Epithelial cell of prostate (primary cell): ENCODE results near the gene NEGR1.
"Not testable (repeated sequence)": the region's sequence is repeated elsewhere in the genome, so short reads cannot be mapped to it uniquely, and the experiment has no call there.

Experiments used
- DNase-seq: peaks from one replicate; pipeline ENCODE4 v3.0.0-alpha.2; 2011; ENCODE audit warnings: low read depth, low spot score
- H3K27ac ChIP-seq: fragments of 450-650 bp; 2 replicates; pipeline ENCODE4 v1.5.1; 2017; ENCODE audit warnings: mild to moderate bottlenecking

NEGR1 gene

DNA sequence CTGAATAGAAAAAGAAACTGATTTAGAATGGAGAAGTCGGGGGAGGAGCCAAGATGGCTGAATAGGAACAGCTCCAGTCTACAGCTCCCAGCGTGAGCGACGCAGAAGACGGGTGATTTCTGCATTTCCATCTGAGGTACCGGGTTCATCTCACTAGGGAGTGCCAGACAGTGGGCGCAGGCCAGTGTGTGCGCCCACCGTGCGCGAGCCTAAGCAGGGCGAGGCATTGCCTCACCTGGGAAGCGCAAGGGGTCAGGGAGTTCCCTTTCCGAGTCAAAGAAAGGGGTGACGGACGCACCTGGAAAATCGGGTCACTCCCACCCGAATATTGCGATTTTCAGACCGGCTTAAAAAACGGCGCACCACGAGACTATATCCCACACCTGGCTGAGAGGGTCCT, 394.2 kb downstream of the NEGR1 start:
- DNase-seq, H3K27ac ChIP-seq: not testable (repeated sequence)

DNA sequence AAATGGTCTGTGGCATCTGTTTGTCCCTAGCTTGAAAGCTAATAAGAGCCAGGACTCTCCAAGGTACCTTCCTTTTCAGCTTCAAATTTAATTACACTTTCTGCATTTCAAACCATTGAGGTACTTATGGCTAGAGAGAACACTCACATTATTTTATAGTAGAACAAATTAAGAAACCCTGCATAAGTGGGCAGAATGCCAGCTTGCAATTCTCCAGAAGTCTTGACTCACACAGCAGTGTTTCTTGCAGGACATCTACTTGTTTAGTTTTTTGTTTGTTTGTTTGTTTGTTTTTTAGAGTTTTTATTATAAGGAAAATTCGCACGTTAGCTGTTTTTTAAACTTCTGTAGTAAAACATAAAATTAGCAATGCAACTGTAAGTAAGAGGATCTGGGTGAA, 397.2 kb downstream of the NEGR1 start:
- no peak for DNase-seq

GRCh38 chr1:71882637-71883036, 399.7 kb downstream of the NEGR1 start:
- no peak overlapping the region for H3K27ac ChIP-seq
- DNase-seq: no peak

More for the DNA sequence above, 397.2 kb downstream of the NEGR1 start:
- no peak overlapping the region for H3K27ac ChIP-seq

DNA sequence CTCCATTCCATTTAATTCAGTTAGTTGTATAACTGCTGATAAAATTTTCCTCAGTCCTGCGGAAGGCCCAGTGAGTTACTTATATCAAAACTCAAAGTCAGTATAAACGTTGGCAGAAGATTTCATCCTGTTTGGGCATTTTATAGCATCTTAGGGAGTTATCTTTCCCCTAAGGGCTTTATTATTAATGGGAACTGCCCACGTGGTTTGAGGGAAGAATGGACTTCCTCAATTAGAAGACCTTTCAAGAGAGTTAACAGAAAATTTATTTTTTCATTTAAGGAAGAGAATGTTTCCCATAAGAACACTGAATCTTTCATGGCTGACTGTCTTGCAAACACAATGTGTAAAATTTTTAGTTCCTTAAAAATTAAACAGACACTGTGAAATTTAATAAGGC, 400.1 kb downstream of the NEGR1 start:
- H3K27ac ChIP-seq: no peak overlapping the region
- DNase-seq: no peak

GRCh38 chr1:71881611-71882010, 400.7 kb downstream of the NEGR1 start:
- H3K27ac ChIP-seq: no peak overlapping the region
- no peak for DNase-seq

- DNase-seq: no peak
These were observed 413.0 kb downstream of the NEGR1 start for GRCh38 chr1:71869326-71869725.

GRCh38 chr1:71862756-71863155, 419.6 kb downstream of the NEGR1 start:
- no peak overlapping the region for H3K27ac ChIP-seq
- no peak for DNase-seq

More at GRCh38 chr1:71869326-71869725, 413.0 kb downstream of the NEGR1 start:
- H3K27ac ChIP-seq: no peak overlapping the region

DNA sequence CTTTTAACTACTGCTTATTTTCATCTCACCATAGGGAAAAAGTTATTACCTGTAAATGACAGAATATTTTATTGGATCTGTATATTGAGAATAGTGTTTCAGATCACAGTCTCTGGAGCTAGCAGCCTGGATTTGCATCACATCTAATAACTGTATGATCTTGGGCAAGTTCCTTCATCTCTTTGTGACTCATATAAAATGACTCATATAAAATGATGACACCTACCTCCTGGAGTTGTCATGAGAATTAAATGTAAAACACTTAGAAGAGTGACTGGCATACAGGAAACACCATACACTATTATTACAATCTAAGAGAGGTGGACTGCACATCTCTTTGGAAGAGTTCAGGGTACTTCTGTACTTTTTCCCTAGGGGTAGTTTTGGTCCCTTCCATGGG, 421.3 kb downstream of the NEGR1 start:
- peak; percentile 22 for DNase-seq
- no peak overlapping the region for H3K27ac ChIP-seq

- H3K27ac ChIP-seq: no peak overlapping the region
- no peak for DNase-seq
These were observed 422.5 kb downstream of the NEGR1 start for GRCh38 chr1:71859806-71860205.

GRCh38 chr1:71857862-71858261, 424.5 kb downstream of the NEGR1 start:
- no peak for DNase-seq
- no peak overlapping the region for H3K27ac ChIP-seq

GRCh38 chr1:71853360-71853759, 429.0 kb downstream of the NEGR1 start:
- DNase-seq: no peak
- no peak overlapping the region for H3K27ac ChIP-seq

GRCh38 chr1:71850936-71851335, 431.4 kb downstream of the NEGR1 start:
- H3K27ac ChIP-seq: no peak overlapping the region
- no peak for DNase-seq

DNA sequence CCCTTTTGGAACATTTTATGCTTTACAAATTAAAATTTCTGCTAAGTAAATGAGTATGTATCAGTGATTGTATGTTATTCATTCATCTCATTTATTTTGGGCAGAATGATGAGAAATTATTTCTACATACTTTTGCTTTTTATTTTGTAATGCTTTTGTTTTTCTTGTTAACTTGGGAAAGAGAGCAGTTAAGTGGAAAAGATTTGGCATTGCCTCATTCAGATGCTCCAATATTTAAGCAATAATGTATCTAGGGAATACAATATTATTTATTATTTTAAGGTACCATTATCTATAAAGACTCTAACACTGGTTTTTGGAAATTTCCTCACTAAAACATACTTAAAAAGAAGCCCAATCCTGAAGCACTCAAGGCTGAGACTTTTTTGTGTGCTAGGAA, 431.8 kb downstream of the NEGR1 start:
- H3K27ac ChIP-seq: no peak overlapping the region
- DNase-seq: no peak

- H3K27ac ChIP-seq: no peak overlapping the region
- DNase-seq: no peak
These were observed 439.3 kb downstream of the NEGR1 start for GRCh38 chr1:71843012-71843411.

DNA sequence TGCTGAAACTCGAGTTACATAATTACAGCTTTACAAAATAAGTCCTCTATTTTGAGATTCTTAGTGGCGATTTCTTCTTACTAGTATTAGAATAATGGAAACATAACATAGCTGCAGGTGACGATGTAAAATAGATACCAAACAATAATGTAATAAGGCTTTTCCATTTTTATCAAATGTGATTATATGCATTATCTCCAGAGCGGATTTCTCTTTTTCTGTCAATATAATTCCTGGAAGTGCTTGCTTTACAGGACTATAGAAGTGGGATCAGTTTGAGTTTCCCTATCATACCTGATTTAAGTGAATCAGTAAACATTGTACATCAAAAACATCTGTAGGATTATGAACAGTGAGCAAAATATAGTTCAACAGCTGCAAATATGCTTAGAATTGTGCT, 442.5 kb downstream of the NEGR1 start:
- H3K27ac ChIP-seq: no peak overlapping the region
- DNase-seq: no peak

DNA sequence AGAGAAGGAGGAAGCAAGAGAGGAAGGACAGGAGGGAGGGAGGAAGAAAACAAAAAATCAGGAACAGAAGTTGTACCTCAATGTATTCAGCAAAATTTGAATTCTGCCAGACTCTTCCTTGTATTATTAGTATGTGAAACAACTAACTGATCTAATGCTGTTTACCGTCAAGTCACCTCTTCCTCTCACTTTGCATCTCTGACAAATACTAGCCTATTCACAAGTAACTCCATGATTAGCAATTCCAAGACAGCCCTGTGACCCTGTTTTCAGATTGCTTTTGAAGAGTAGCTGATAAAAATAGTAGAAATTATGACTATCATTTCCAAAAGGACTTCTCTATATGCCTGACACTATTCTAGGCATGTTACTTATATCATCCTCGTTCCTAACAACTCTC, 445.4 kb downstream of the NEGR1 start:
- no peak for DNase-seq
- H3K27ac ChIP-seq: no peak overlapping the region

DNA sequence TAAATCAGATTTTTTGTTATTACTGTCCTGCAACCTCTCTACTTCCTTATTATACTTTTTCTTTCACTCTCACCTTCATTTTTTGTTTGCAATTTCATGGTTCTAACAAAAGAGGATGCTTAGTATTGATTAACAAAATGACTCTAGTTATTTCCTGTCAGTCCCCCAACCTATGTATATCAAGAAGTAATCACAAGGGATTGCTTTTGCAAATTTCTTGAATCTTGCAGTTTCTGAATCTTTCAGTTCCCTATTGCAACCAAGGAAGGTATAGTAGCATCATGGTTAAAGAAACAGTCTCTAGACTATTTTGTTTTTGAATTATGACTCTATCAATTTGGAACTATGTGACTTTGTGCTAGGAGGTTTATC, 446.9 kb downstream of the NEGR1 start:
- H3K27ac ChIP-seq: no peak overlapping the region
- DNase-seq: no peak

DNA sequence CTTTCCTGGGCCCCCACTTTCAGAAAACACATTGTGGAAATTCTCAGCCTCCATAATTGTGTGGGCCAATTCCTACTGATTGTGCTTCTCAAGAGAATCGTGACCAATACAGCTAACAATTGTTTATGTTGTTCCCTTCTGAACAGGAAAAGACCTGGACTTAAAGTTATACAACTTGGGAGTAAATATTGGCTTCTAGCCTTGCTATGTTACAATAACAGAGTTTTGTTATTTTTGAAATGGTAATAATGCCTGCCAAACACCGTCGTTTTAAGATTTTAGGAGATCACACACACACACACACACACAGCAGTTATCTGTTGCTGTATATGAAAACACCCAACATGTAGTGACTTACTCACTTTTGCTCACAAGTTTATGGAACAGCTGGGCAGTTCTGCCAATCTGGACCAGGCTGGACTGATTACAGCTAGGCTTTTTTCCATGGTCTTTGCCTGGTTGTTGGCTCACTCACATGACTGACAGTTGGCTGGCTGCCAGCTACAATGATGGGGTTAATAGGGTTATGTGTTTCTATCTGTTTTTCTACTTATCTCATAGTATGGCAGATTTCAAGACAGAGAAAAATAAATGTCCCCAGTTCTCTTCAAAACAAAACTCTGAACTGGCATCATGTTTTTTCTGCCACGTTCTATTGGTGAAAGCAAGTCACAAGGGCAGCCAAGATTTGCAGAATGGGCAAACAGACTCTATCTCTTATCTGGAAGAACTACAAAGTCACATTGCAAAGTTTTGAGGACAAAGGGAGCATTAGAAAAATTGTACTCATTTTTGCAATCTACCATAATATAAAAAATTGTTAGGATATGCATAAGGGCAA, 447.5 kb downstream of the NEGR1 start:
- H3K27ac ChIP-seq: no peak overlapping the region
- DNase-seq: no peak

DNA sequence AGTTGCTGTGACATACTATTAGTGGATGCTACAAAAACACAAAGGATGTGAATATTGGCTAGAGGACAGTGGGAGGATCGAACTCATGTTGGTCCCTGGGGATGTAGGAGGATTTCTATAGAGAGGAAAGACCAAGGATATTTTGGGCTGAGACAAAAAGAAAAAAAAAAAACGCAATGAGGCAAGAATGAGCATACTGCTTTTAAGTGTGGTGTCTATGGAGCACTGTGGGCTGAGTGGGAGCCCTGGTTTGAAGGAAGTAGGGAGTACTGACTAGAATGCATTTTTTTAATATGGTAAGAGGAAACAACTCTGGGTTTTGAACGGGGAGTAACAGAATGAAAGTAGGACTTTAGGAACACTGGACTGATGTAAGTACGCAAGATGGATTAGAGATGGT, 450.7 kb downstream of the NEGR1 start:
- DNase-seq: no peak
- no peak overlapping the region for H3K27ac ChIP-seq

DNA sequence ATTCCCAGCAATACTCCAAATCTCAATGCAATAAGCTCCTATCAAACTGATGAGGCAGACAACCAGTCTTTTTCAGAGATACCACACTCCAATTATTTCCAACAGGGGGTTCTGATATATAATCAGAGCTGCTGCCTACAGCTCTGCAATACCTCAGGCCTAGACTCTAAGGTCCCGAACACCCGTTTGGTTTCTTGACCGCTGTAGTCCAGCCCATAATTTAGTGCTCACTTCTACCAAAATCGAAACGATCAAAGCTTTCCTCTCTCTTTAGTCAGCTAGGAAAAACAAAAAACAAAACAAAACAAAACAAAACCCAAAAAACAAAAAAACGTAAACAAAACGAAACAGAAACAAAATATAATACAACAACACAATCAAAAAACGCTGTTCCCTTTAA, 453.0 kb downstream of the NEGR1 start:
- H3K27ac ChIP-seq: no peak overlapping the region

DNA sequence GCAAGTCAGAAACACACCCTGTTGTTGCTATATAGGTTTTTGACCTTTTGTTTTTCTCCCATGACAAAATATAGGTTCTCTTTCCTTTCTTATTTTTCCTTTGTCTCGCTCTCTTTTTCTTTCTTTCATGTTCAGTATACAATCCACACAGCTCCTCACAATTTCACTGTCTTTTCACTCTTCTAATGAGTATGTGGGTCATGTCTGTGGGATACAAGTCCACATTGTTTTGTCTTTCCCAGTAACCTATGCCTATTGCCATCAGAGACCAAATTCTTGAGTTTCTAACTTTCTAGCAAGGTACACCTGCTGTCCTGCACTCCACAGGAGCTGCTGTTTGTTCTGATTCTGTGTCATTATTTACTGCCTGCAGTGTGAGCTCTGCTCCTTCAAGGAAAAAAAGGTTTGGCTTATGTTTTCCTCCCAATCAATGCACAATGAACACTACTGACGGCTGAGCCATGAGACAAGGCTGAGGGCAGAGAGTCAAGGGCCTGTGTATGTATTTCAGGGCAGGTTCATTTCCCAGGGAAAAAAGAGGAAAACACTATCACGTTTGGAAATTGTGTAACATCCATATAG, 453.8 kb downstream of the NEGR1 start:
- no peak for DNase-seq
- no peak overlapping the region for H3K27ac ChIP-seq

More for the DNA sequence above, 453.0 kb downstream of the NEGR1 start:
- DNase-seq: no peak

GRCh38 chr1:71823708-71824305, 458.5 kb downstream of the NEGR1 start:
- DNase-seq: no peak

More at GRCh38 chr1:71823708-71824305, 458.5 kb downstream of the NEGR1 start:
- no peak overlapping the region for H3K27ac ChIP-seq
